HepG2 (cell line): Measurements from ENCODE around the gene COX15. TPM values are rescaled to one million over a fixed set of nuclear protein-coding genes. Genes with fewer than 3 reads are reported as not detected.
"Not testable (repeated sequence)": the region's sequence is repeated elsewhere in the genome, so short reads cannot be mapped to it uniquely, and the experiment has no call there.

Source experiments
- ATAC-seq: fragments of 200-7000 bp; cut with Tn5 transposase; 3 replicates; pipeline ENCODE4 v1.9.1; 2020; ENCODE audit warnings: mild to moderate bottlenecking, moderate library complexity
- BruUV-seq: library from RNA; stranded (reverse); fragments of 400-500 nt; replicated peaks from 2 replicates; lab custom pipeline; 2021; lab: Mats Ljungman, UMichigan
- CTCF ChIA-PET: fragments of 300-600 bp; formaldehyde crosslinking; extraction: SDS; loops from one replicate; lab custom pipeline; 2021; ENCODE audit warnings: low total read pairs, inconsistent platforms, low intra/inter-chr PET ratio; lab: Yijun Ruan, JAX
- POLR2A ChIA-PET: fragments of 350-600 bp; sonication (Branson Sonifier 250); formaldehyde crosslinking; loops from one replicate; lab custom pipeline; 2020; ENCODE audit warnings: antibody characterized with exemption, inconsistent platforms; lab: Yijun Ruan, JAX
- DNase-seq: peaks from one replicate; pipeline ENCODE4 v3.0.0-alpha.2; 2015; ENCODE audit warnings: low spot score
- FAIRE-seq: peaks from 3 replicates; lab custom pipeline; 2011; peaks lifted over from hg19 to GRCh38; lab: Jason Lieb, UNC
- H2AFZ ChIP-seq: one replicate; pipeline ENCODE4 v1.6.1; 2011; ENCODE audit warnings: low read length, inconsistent platforms
- H3K27ac ChIP-seq: fragments of 300-600 bp; 3 replicates; pipeline ENCODE4 v1.8.0; 2011; ENCODE audit warnings: mixed run types, mild to moderate bottlenecking, mixed read lengths, low read length, inconsistent platforms; ENCODE audit not compliant: insufficient read depth; ENCODE audit errors: extremely low read length
- H3K27me3 ChIP-seq, 2 experiments: fragments of 200-600 bp in 1 of 2; 2 replicates in 1 of 2; 3 replicates in 1 of 2; pipeline versions ENCODE4 v1.6.0 to v1.8.0; 2011; ENCODE audit warnings: low read length in 2 of 2, mild to moderate bottlenecking in 2 of 2, moderate library complexity in 2 of 2, inconsistent platforms in 1 of 2; ENCODE audit not compliant: insufficient read depth in 2 of 2, control insufficient read depth in 1 of 2
- H3K36me3 ChIP-seq, 2 experiments: fragments of 200-600 bp in 1 of 2; replicated peaks in 1 of 2; 2 replicates in 1 of 2; 3 replicates in 1 of 2; pipeline versions ENCODE4 v1.5.1 to v1.8.0; 2011; ENCODE audit warnings: low read length in 2 of 2, inconsistent platforms in 1 of 2; ENCODE audit not compliant: insufficient read depth in 2 of 2, control insufficient read depth in 1 of 2
- H3K4me1 ChIP-seq: 2 replicates; pipeline ENCODE4 v1.5.1; 2012; ENCODE audit warnings: low read length, inconsistent platforms; ENCODE audit not compliant: insufficient read depth
- H3K4me2 ChIP-seq: 2 replicates; pipeline ENCODE4 v1.6.0; 2011; ENCODE audit warnings: low read depth, low read length, inconsistent platforms
- H3K4me3 ChIP-seq, 3 experiments: fragments of 200-600 bp in 1 of 3; sonication (generic), shearing (Covaris generic) in 1 of 3; replicated peaks in 1 of 3; 2 replicates each; pipeline ENCODE4 v1.5.1; 2011 to 2016; ENCODE audit warnings: low read length in 3 of 3, inconsistent platforms in 2 of 3, low read depth in 2 of 3, mild to moderate bottlenecking in 2 of 3, control low read depth in 1 of 3, mixed read lengths in 1 of 3; ENCODE audit not compliant: insufficient read depth in 1 of 3
- H3K79me2 ChIP-seq: one replicate; pipeline ENCODE4 v1.6.1; 2011; ENCODE audit warnings: low read length, inconsistent platforms; ENCODE audit not compliant: insufficient read depth
- H3K9ac ChIP-seq: 2 replicates; pipeline ENCODE4 v1.6.0; 2011; ENCODE audit warnings: mild to moderate bottlenecking, low read depth, low read length, inconsistent platforms; ENCODE audit not compliant: insufficient read depth
- H3K9me3 ChIP-seq: 2 replicates; pipeline ENCODE4 v1.5.1; 2012; ENCODE audit warnings: mild to moderate bottlenecking, low read length
- H4K20me1 ChIP-seq: 2 replicates; pipeline ENCODE4 v1.6.0; 2011; ENCODE audit warnings: inconsistent platforms, mild to moderate bottlenecking, low read length, moderate library complexity; ENCODE audit not compliant: insufficient read depth
- BORCS8-MEF2B ChIP-seq: sonication (generic); formaldehyde crosslinking; IDR thresholded peaks from 2 replicates; pipeline ENCODE4 v1.8.0; 2022; ENCODE audit warnings: mild to moderate bottlenecking, missing genetic modification reagents
- FOXA3 ChIP-seq: IDR thresholded peaks from 2 replicates; pipeline ENCODE4 v1.6.1; 2016; ENCODE audit warnings: missing genetic modification reagents, missing compliant biosample characterization
- POGZ ChIP-seq: sonication (generic); formaldehyde crosslinking; IDR thresholded peaks from 2 replicates; pipeline ENCODE4 v1.4.0; 2020; ENCODE audit warnings: mild to moderate bottlenecking, missing genetic modification reagents
- RBFOX2 ChIP-seq: fragments of 200-400 bp; formaldehyde crosslinking; IDR thresholded peaks from 2 replicates; pipeline ENCODE4 v1.6.1; 2017; ENCODE audit warnings: low read depth, mild to moderate bottlenecking, low read length
- TP53 ChIP-seq: sonication (generic); formaldehyde crosslinking; conservative IDR thresholded peaks from 2 replicates; pipeline ENCODE4 v1.4.0; 2020; ENCODE audit warnings: missing genetic modification reagents
- ZNF343 ChIP-seq: sonication (generic); formaldehyde crosslinking; IDR thresholded peaks from 2 replicates; pipeline ENCODE4 v1.4.0; 2020; ENCODE audit warnings: mild to moderate bottlenecking, missing genetic modification reagents
- WGBS: methylation state at CpG from one replicate; pipeline ENCODE4 v1.1.6; 2017; ENCODE audit warnings: low lambda C conversion rate; 5-methylcytosine and 5-hydroxymethylcytosine counted together
- in situ Hi-C: cut with HindIII; loops from 2 replicates; pipeline ENCODE4 v1.10.0; 2017; ENCODE audit warnings: low pct_unique_long_range_greater_than_20kb; ENCODE audit not compliant: extremely low pct_ligation_motif_present
- intact Hi-C: fragments of 100-400 bp; cut with micrococcal nuclease; formaldehyde crosslinking; loops from one replicate; pipeline ENCODE4 v1.10.0; 2022; ENCODE audit not compliant: unreplicated experiment
- polyA plus RNA-seq, 8 experiments: library from polyadenylated mRNA; depleted of rRNA in 3 of 8; stranded (reverse) in 7 of 8; unstranded in 1 of 8; fragments of >200 nt; fragmentation: Illumina TruSeq in 4 of 8; extraction: Trizol in 4 of 8; gene quantifications; 2 replicates each; pipeline versions ENCODE4 v1.2.1 to v1.2.3, GENCODE V29; 2011 to 2016; ENCODE audit warnings: low read depth in 4 of 8, missing spikeins in 1 of 8, mixed read lengths in 1 of 8; ENCODE audit not compliant: insufficient read depth in 1 of 8
- total RNA-seq, 5 experiments: library from RNA; depleted of rRNA; stranded (reverse); fragments of >200 nt; fragmentation: Illumina TruSeq; extraction: Trizol; gene quantifications; 2 replicates each; pipeline ENCODE4 v1.2.3, GENCODE V29; 2016; ENCODE audit warnings: low read depth in 1 of 5

The COX15 gene
- total and polyA plus RNA-seq, 2 of the 13 experiments (the other 11 are each of a cell fraction or from before 2014, with no cell fraction given), result 19.2 to 44.7 TPM

DNA sequence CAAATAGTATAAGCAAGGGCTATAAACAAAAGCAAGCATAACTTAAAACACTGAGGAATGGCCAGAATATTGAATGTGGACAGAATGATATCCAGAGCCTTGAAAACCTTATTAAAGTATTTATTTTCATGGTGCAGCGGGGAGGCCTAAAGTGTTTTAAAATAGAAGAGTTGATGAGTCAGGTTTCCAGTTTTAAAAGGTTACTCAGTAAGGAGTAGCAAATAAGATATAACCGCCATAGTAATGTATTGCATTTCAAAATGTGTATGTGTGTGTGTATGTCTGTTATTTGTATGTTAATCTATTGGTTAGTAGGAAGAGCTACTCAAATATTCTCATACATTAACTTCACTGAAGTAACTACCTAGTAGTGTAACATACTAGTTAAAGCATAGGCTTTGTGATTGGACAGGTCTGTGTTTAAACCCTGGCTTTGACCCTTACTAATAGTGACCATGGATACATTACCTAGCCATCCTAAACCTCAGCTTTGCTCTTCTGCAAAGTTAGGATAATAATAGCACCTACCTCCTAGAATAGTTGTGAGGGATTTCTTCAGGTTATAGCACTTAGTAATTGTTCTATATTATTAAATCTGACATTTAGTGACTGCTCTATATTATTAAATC lies 17.0 kb upstream of the COX15 start (continued):
- no peak for TF ChIP-seq ZNF343
- TF ChIP-seq TP53 (CRISPR knock-in tag), result no peak

DNA sequence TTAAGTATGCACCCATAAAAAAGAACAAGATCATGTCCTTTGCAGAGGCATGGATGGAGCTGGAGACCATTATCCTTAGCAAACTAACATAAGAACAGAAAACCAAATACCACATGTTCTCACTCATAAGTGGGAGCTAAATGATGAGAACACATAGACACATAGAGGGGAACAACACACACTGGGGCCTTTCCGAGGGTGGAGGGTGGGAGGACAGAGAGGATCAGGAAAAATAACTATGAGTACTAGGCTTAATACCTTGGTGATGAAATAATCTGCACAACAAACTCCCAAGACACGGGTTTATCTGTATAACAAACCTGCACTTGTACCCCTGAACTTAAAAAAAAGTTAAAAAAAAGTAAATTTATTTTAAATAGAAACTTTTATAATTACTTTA lies 14.2 kb upstream of the COX15 start:
- H3K4me3 ChIP-seq, H4K20me1 ChIP-seq, CTCF ChIA-PET, H3K4me2 ChIP-seq, in situ Hi-C loops, H2AFZ ChIP-seq, FAIRE-seq, BruUV-seq, intact Hi-C loops, H3K79me2 ChIP-seq, H3K4me1 ChIP-seq, H3K9ac ChIP-seq, H3K27me3 ChIP-seq, H3K9me3 ChIP-seq, DNase-seq, POLR2A ChIA-PET, ATAC-seq, H3K27ac ChIP-seq: not testable (repeated sequence)
- H3K36me3 ChIP-seq, result peaks cover 9 to 76% of the 10 kb centered on the region in 2 experiments
- WGBS, result 98% methylated on average over 2 of the region's 2 CpGs

DNA sequence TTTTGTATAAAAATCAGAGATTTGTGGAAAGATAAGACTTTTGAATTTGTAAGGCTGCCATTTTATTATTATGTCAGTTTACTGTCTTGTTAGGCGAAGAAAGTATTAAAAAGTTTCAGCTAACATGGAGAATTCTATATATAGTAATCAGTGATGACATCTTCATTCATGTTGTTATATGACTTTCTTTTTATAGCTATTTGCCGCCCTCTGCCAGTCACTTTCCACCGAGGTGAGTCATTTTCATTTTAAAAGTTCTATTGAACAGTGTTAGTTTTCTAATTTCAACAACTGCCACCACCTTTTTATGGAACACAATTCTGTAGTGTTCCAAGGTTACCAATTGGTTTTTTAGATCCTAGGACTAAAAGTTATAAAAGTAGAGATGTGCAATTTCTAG lies 11.9 kb upstream of the COX15 start:
- H3K79me2 ChIP-seq, result peaks cover 13% of the 10 kb centered on the region
- TF ChIP-seq RBFOX2 (no peak), BORCS8-MEF2B (CRISPR knock-in tag) (no peak), FOXA3 (CRISPR knock-in tag) (no peak), POGZ (CRISPR knock-in tag) (no peak)
- CTCF ChIA-PET, result no interaction called here
- H3K4me2 ChIP-seq, result no peak overlapping the region
- H3K9me3 ChIP-seq, result peaks cover 14% of the 10 kb centered on the region
- peaks cover 11 to 80% of the 10 kb centered on the region in 2 experiments for H3K36me3 ChIP-seq
- H4K20me1 ChIP-seq, result no peaks in the 10 kb centered on the region
- intact Hi-C loops (no loop called here), in situ Hi-C loops (no loop called here)
- peaks cover 6% of the 10 kb centered on the region; the same call in 1 of the 2 replicates for H3K4me1 ChIP-seq
- ATAC-seq (no peak), DNase-seq (no peak), FAIRE-seq (no peak)
- no peak overlapping the region for H3K27ac ChIP-seq
- no peak overlapping the region for H3K4me3 ChIP-seq
- H3K9ac ChIP-seq, result no peak overlapping the region
- 94% methylated on average over 3 of the region's 3 CpGs for whole genome bisulfite sequencing
- POLR2A ChIA-PET, result no interaction called here
- no peak overlapping the region for H2AFZ ChIP-seq
- no TSS peak for BruUV-seq
- H3K27me3 ChIP-seq, result no peaks in the 10 kb centered on the region
